CD14-positive monocyte (primary cell): ENCODE results near the gene PRXL2C. TPM values are rescaled to one million over a fixed set of nuclear protein-coding genes. Genes with fewer than 3 reads are reported as not detected.

Source experiments
- DNase-seq, 3 donors: peaks; one replicate each; pipeline ENCODE4 v3.0.0-alpha.2; 2011 to 2022
- H2AFZ ChIP-seq: 2 replicates; pipeline ENCODE4 v1.6.0; 2012; ENCODE audit warnings: mild to moderate bottlenecking, low read depth, low read length, inconsistent platforms; ENCODE audit not compliant: insufficient read depth, poor library complexity, severe bottlenecking
- H3K27ac ChIP-seq, 2 donors: 1 replicate in 1 of 2; 2 replicates in 1 of 2; pipeline ENCODE4 v1.5.1; 2012 to 2013; ENCODE audit warnings: low read length in 2 of 2, control low read depth in 1 of 2, inconsistent platforms in 1 of 2, low read depth in 1 of 2, mild to moderate bottlenecking in 1 of 2
- H3K27me3 ChIP-seq, 2 donors: one replicate each; pipeline versions ENCODE4 v1.6.0 to v1.6.1; 2011 to 2013; ENCODE audit warnings: low read length in 2 of 2; ENCODE audit not compliant: control insufficient read depth in 2 of 2, insufficient read depth in 2 of 2
- H3K36me3 ChIP-seq, 2 donors: replicated peaks in 1 of 2; 1 replicate in 1 of 2; 2 replicates in 1 of 2; pipeline versions ENCODE4 v1.5.1 to v1.6.1; 2012 to 2013; ENCODE audit warnings: low read length in 2 of 2, control low read depth in 1 of 2, inconsistent platforms in 1 of 2, mild to moderate bottlenecking in 1 of 2; ENCODE audit not compliant: insufficient read depth in 2 of 2, control insufficient read depth in 1 of 2
- H3K4me1 ChIP-seq, 2 donors: 1 replicate in 1 of 2; 2 replicates in 1 of 2; pipeline versions ENCODE4 v1.5.1 to v1.6.1; 2012 to 2013; ENCODE audit warnings: low read length in 2 of 2, control low read depth in 1 of 2, inconsistent platforms in 1 of 2, mild to moderate bottlenecking in 1 of 2, moderate library complexity in 1 of 2; ENCODE audit not compliant: insufficient read depth in 2 of 2, control insufficient read depth in 1 of 2
- H3K4me2 ChIP-seq: replicated peaks from 2 replicates; pipeline ENCODE3; 2012; ENCODE audit warnings: low read length, moderate library complexity, mild to moderate bottlenecking; ENCODE audit not compliant: poor library complexity, severe bottlenecking; ENCODE audit errors: extremely low read depth
- H3K4me3 ChIP-seq, 3 experiments: fragments of 200-600 bp in 1 of 3; sonication (generic) in 1 of 3; replicated peaks in 1 of 3; 1 replicate in 2 of 3; 2 replicates in 1 of 3; pipeline ENCODE4 v1.5.1; 2011 to 2013; ENCODE audit warnings: low read length in 3 of 3, mild to moderate bottlenecking in 3 of 3, control low read depth in 2 of 3, low read depth in 2 of 3, inconsistent platforms in 1 of 3, moderate library complexity in 1 of 3
- H3K79me2 ChIP-seq: 2 replicates; pipeline ENCODE4 v1.6.0; 2012; ENCODE audit warnings: mild to moderate bottlenecking, control low read depth, inconsistent platforms, low read length, moderate library complexity; ENCODE audit not compliant: insufficient read depth
- H3K9ac ChIP-seq: 2 replicates; pipeline ENCODE4 v1.6.0; 2017; ENCODE audit warnings: low read length, mild to moderate bottlenecking; ENCODE audit not compliant: insufficient read depth, poor library complexity, severe bottlenecking
- H3K9me3 ChIP-seq, 2 donors: replicated peaks in 1 of 2; 1 replicate in 1 of 2; 2 replicates in 1 of 2; pipeline versions ENCODE4 v1.5.1 to v1.6.1; 2012 to 2013; ENCODE audit warnings: low read length in 2 of 2, control low read depth in 1 of 2; ENCODE audit not compliant: control insufficient read depth in 1 of 2, insufficient read depth in 1 of 2
- H4K20me1 ChIP-seq: 2 replicates; pipeline ENCODE4 v1.6.0; 2012; ENCODE audit warnings: mild to moderate bottlenecking, low read length, control low read depth, moderate library complexity; ENCODE audit not compliant: insufficient read depth
- H3K27ac Mint-ChIP-seq, 7 donors: one replicate each; pipeline ENCODE4 v1.8.0; 2020; ENCODE audit warnings: mild to moderate bottlenecking in 7 of 7, mixed read lengths in 7 of 7, moderate library complexity in 6 of 7, inconsistent platforms in 2 of 7
- H3K27me3 Mint-ChIP-seq, 3 donors: one replicate each; pipeline ENCODE4 v1.8.0; 2021 to 2022; ENCODE audit warnings: low read depth in 3 of 3, mild to moderate bottlenecking in 3 of 3, mixed read lengths in 3 of 3, moderate library complexity in 3 of 3, inconsistent platforms in 1 of 3
- H3K36me3 Mint-ChIP-seq, 2 donors: one replicate each; pipeline ENCODE4 v1.8.0; 2020; ENCODE audit warnings: mixed read lengths in 2 of 2, inconsistent platforms in 1 of 2, mild to moderate bottlenecking in 1 of 2
- H3K4me1 Mint-ChIP-seq: one replicate; pipeline ENCODE4 v1.8.0; 2020; ENCODE audit warnings: mild to moderate bottlenecking, mixed read lengths
- H3K4me3 Mint-ChIP-seq, 2 donors: one replicate each; pipeline ENCODE4 v1.8.0; 2020; ENCODE audit warnings: mild to moderate bottlenecking in 2 of 2, mixed read lengths in 2 of 2, moderate library complexity in 1 of 2
- H3K9me3 Mint-ChIP-seq, 7 donors: one replicate each; pipeline ENCODE4 v1.8.0; 2020 to 2022; ENCODE audit warnings: mixed read lengths in 7 of 7, mild to moderate bottlenecking in 6 of 7, moderate library complexity in 6 of 7, inconsistent platforms in 2 of 7
- CTCF ChIP-seq: fragments of 200-600 bp; IDR thresholded peaks from one replicate; pipeline ENCODE4 v1.8.0; 2022; ENCODE audit warnings: antibody characterized with exemption, mild to moderate bottlenecking
- WGBS: methylation state at CpG from one replicate; pipeline ENCODE4 v1.1.5; 2013; ENCODE audit warnings: missing lambda C conversion rate; ENCODE audit not compliant: insufficient coverage; 5-methylcytosine and 5-hydroxymethylcytosine counted together
- intact Hi-C, 2 donors: fragments of 100-400 bp; cut with micrococcal nuclease; formaldehyde crosslinking; loops; one replicate each; pipeline versions ENCODE4 v1.15.0 to v1.15.1; 2023
- polyA plus RNA-seq, 3 donors: library from polyadenylated mRNA; depleted of rRNA in 1 of 3; unstranded in 2 of 3; stranded (reverse) in 1 of 3; fragments of 300-500 nt in 2 of 3; fragments of >200 nt in 1 of 3; fragmentation: Illumina TruSeq in 2 of 3; gene quantifications; 1 replicate in 2 of 3; 2 replicates in 1 of 3; pipeline ENCODE4 v1.2.3, GENCODE V29; 2012 to 2021

The PRXL2C gene
- polyA plus RNA-seq, 3 donors = 9.2 to 14.6 (median 9.3) TPM

- no peak overlapping the region for H2AFZ ChIP-seq
- no peaks in the 10 kb centered on the region for H4K20me1 ChIP-seq
- no peak overlapping the region for H3K27ac Mint-ChIP-seq
- H3K9ac ChIP-seq = no peak overlapping the region
- no peak overlapping the region for H3K4me3 ChIP-seq
- peaks cover 13 to 17% of the 10 kb centered on the region in 2 donors for H3K27me3 ChIP-seq
- no peak overlapping the region for H3K4me2 ChIP-seq
- DNase-seq = no peak
- no peaks in the 10 kb centered on the region for H3K36me3 ChIP-seq
- intact Hi-C loops = no loop called here
- peaks cover 0 to 2% (median 0%) of the 10 kb centered on the region in 7 donors for H3K9me3 Mint-ChIP-seq
- peaks cover 16 to 36% (median 17%) of the 10 kb centered on the region in 3 donors for H3K27me3 Mint-ChIP-seq
- no CpG with 5 or more reads among the region's 3 CpGs for WGBS
- no peak overlapping the region for H3K4me3 Mint-ChIP-seq
- H3K4me1 Mint-ChIP-seq = no peaks in the 10 kb centered on the region
- H3K4me1 ChIP-seq = no peaks in the 10 kb centered on the region
- H3K79me2 ChIP-seq = no peaks in the 10 kb centered on the region
- no peak overlapping the region for H3K27ac ChIP-seq
- H3K36me3 Mint-ChIP-seq = no peaks in the 10 kb centered on the region
- H3K9me3 ChIP-seq = no peaks in the 10 kb centered on the region
- no peak for TF ChIP-seq CTCF
Observed at GRCh38 chr9:96607971-96608370, 47.1 kb downstream of the PRXL2C start.

GRCh38 chr9:96605328-96605727, 49.8 kb downstream of the PRXL2C start:
- Histone ChIP-seq H3K4me2 (no peak overlapping the region), H3K27me3 (peaks cover 0 to 2% of the 10 kb centered on the region in 2 donors), H3K9ac (no peak overlapping the region), H3K4me3 (no peak overlapping the region), H3K4me1 (no peaks in the 10 kb centered on the region), H4K20me1 (no peaks in the 10 kb centered on the region), H3K36me3 (no peaks in the 10 kb centered on the region), H3K27ac (no peak overlapping the region), H2AFZ (no peak overlapping the region), H3K79me2 (no peaks in the 10 kb centered on the region), H3K9me3 (no peaks in the 10 kb centered on the region)
- intact Hi-C loops = no loop called here
- H3K4me1 Mint-ChIP-seq = no peaks in the 10 kb centered on the region
- no peaks in the 10 kb centered on the region for H3K36me3 Mint-ChIP-seq
- no peak overlapping the region for H3K27ac Mint-ChIP-seq
- peaks cover 0 to 8% (median 0%) of the 10 kb centered on the region in 7 donors for H3K9me3 Mint-ChIP-seq
- H3K27me3 Mint-ChIP-seq = peaks cover 6 to 11% (median 9%) of the 10 kb centered on the region in 3 donors
- DNase-seq = no peak
- TF ChIP-seq CTCF = no peak
- H3K4me3 Mint-ChIP-seq = no peak overlapping the region
- 95% methylated on average over 3 of the region's 3 CpGs for WGBS
